DMS53 treated with DMSO at 0.1 percent for 48 hours (cell line): ENCODE data around the gene ABCB8.
A peak's percentile ranks its signal among the peaks of the same experiment; 100 is the strongest.
"Not testable (repeated sequence)": the region's sequence is repeated elsewhere in the genome, so short reads cannot be mapped to it uniquely, and the experiment has no call there.

ENCODE experiments used
- DNase-seq: peaks from one replicate; lab custom pipeline; 2025; ENCODE audit not compliant: unreplicated experiment; lab: John Stamatoyannopoulos, UW

Gene ABCB8

DNA sequence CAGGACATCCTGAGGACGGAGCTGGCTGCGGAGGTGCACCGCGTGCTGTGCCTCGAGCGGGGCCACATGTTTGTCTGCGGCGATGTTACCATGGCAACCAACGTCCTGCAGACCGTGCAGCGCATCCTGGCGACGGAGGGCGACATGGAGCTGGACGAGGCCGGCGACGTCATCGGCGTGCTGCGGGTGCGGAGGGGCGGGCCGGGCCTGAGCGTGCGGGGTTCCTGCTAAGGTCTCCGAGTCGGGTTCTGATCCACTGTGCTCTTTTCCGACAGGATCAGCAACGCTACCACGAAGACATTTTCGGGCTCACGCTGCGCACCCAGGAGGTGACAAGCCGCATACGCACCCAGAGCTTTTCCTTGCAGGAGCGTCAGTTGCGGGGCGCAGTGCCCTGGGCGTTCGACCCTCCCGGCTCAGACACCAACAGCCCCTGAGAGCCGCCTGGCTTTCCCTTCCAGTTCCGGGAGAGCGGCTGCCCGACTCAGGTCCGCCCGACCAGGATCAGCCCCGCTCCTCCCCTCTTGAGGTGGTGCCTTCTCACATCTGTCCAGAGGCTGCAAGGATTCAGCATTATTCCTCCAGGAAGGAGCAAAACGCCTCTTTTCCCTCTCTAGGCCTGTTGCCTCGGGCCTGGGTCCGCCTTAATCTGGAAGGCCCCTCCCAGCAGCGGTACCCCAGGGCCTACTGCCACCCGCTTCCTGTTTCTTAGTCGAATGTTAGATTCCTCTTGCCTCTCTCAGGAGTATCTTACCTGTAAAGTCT, 14.3 kb upstream of the ABCB8 start:
- no peak for DNase-seq

- no peak for DNase-seq
These were observed 13.3 kb upstream of the ABCB8 start for GRCh38 chr7:151014950-151015349.

DNA sequence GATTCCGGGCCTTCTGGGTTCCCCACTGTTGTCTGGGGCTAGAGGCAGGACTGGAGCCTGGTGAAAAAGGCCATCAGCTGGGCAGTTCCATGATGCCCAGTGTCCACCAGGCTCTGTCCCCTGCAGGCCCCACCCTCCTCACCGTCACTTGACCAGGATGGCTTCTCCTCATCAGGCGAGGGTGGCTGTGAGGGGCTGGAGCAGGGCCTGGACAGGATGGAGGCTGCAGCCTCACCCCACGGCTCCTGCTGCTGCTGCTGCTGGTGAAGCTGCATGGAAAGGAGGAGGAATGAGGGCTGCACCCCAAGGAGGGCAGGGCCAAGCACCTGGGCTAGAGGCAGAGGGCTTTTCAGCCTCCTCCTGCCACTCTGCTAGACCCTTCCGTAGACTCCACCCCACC, 12.3 kb upstream of the ABCB8 start:
- no peak for DNase-seq

DNA sequence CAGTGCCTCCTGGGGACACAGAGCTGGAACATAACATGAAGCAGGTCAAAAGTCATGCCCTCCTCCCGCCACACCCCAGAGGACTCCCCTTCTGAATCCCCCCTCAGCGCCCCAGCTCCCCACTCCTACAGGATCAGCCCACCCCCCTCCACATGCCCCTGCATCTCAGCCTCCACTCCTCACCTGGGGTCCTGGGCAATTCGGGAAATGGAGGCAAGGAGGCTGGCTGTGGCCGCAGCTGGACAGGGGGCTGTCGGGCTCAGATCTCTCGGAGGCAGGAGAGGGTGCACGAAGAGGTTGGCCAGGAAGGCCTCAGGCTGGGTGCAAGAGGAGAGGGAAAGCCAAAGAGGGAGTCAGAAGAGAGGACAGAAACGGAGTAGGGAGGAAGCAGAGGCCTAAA, 11.7 kb upstream of the ABCB8 start:
- DNase-seq = no peak

- DNase-seq = no peak
These were observed 11.3 kb upstream of the ABCB8 start for GRCh38 chr7:151016942-151017341.

GRCh38 chr7:151017370-151017952, 10.8 kb upstream of the ABCB8 start:
- DNase-seq = no peak

GRCh38 chr7:151017953-151018420, 10.3 kb upstream of the ABCB8 start:
- peak; percentile 63 for DNase-seq

DNA sequence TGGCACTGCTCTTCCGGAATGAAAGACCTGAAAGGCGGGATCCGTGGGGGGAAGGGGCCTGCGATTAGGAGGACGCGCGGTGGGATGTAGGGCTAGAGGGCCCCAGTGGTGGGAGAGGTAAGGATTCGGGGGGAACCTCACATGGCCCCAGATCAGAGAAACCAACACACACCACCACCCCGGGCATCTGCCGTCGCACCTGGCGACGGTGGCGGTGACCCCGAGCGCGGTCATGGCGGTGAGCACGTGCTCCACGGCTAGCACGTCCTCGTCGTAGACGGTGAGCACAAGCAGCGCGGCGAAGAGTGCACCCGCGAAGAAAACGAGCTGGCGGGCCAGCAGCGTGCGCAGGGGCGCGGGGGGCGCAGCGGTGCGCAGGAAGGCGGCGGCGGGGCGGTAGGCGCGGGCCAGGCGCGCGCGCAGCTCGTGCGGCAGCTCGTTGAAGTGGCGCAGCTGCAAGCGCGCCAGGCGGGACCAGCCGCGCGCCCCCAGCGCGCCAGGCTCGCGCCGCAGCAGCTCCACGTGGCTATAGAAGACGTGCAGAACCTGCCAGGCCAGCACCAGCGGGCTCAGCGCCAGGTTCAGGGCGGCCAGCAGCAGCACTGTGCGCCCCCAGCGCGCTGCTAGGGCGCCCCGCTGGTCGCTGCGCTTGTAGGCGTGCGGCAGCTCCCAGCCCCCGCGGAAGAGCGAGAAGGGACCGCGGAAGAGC, 9.7 kb upstream of the ABCB8 start:
- peak; percentile 44 for DNase-seq

DNA sequence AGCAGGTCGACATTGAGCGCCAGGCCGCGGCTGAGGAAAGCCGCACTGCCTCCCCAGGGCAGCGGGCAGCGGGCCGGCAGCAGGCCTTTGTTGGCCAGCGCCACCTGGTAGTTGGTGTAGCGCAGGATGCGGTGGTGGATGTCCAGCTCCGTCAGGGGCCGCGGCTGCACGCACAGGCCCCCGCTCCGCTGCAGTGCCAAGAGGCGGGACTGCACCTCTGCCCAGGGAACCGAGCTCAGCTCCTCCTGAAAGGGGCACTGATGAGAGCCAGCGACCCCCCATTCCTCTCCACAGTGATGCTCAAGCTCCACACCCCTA, 9.2 kb upstream of the ABCB8 start:
- DNase-seq = no peak

DNA sequence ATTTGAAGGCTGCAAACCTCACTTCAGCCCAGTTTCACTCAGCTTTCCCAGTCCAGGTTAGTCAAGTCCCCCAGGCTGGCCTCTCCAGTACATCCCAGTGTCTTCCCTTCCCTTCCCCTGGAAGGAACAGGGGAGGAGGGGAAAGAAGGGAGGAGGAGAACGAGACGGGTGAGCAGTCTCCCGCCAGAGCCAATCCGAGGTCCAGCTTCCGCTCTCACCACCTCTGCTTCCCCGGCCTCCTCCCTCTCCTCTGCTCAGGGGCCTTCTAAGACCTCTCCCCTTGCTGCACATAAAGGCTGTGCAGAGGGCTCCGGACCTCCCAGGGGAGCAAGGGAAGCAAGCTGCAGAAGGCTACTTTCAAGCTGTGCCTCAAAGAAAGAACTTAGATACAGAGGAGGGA, 8.0 kb upstream of the ABCB8 start:
- DNase-seq = no peak

DNA sequence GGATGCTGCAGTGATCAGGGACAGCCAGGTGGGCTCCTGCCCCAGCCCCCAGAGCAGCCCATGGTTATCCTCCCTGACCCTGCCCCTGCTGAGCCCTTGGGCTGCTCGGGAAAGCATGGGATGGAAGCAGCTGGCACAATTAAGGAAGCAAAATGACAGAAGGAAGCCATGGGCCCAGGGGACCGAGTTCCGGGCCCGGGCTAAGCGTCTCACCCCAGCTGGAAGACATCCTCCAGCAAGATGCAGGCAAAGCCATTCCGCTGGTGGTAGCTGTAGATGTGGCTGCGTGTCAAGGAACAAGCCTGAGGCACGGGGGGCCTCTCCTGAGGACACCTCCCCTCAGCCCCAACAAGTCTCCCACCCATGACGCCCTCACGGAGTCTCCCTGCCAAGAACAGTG, 5.0 kb upstream of the ABCB8 start:
- no peak for DNase-seq

DNA sequence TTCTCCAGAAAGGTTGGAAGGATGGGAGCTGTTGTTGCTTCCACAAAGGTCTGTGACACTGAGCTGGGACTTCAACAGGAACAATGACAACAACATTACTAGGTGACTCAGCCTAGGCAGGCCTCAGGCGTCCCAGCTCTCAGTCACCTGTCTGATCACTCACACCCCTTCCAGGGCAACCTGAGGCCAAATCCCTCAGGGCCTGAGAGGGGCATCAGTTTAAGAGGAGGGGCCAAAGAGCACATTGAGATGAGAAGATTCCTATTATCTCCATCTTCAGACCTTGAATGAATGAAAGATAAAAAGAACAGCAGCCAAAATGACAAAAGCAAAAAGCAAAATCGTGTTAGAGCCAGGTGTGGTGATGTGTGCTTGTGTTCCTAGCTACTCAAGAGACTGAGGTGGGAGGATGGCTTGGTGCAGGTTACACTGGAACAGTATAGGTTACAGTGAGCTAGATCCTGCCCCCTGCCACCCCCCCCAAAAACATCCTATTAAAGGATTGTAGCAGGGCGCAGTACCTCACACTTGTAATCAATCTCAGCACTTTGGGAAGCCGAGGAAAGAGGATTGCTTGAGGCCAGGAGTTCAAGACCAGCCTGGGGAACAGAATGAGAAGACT, 3.7 kb upstream of the ABCB8 start, which contains the start of gene ATG9B:
ATG9B (minus strand) TSS at position 60 of the 622 bp plus-strand sequence. CDS start 71 bp downstream, outside the sequence.
- peak; percentile 47 for DNase-seq

DNA sequence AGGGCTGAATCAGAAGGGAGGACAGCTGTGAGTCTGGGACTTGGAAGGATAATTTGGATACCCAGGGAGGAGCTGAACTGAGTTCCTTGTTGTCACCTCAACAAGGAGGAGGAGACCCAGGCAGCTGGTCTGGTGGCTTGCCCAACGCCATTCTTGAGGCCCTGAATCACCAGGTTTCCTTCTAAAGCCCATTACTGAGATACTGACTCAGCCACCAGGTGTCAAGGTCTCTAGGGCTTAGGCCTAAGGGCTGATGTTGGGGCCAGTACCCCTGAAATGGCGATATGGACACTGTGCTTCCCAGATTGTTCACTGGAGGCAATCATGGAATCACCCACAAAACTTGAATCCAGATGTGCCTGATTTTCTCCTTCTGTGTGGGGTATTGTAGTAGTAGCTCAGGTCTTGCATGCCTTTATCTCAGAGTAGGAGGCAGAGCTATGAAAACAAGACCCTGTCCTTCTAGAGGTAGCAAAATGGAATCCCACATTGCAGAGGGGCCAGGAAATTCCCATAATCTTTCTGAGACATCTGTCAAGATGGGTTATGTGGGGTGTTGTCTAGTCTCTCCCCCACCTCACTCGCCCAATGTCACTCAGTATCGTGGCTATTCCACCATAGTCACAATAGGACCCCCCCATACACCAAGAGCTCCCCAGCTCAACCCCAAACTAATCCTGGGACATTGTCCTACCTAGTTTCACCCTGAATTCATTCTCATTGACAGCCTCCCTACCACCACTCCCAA, 2.2 kb upstream of the ABCB8 start:
- DNase-seq = no peak

GRCh38 chr7:151026771-151027727, 1.2 kb upstream of the ABCB8 start:
- DNase-seq = not testable (repeated sequence)

DNA sequence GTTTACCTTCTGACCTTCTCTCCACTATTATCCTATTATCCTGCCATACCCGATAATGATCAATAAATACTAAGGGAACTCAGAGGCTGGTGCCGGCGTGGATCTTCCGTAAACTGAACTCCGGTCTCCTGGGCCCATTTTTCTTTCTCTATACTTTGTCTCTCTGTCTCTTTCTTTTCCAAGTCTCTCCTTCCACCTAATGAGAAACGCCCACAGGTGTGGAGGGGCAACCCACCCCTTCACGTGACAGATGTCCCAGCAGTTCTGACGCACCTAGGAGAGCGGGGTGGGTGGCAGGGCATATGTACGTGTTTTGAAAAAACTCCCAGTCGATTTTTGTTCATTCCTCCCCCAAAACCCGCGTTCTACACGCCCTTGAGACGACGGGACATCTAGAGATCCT, 521 bp upstream of the ABCB8 start:
- DNase-seq = not testable (repeated sequence)

- no peak for DNase-seq
These were observed 775 bp downstream of the ABCB8 start for GRCh38 chr7:151028948-151029501.

DNA sequence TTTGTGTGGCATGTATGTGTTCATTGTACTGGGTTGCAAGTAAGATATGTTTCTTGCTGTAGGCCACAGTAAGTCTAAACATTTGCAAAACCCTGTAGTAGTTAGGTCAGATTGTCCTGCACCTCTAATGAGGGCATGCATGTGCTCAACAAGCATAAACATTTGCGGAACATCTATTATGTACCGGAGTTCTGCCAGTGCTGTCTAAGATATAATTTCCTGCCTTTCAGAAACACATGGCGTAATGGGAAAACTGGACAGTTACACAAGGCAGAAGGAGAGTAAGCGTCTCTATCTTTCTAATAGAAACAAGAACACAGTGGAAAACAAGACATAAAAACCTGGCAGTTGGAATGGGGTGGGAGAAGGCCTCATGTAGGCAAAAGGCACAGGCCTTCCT, 2.8 kb downstream of the ABCB8 start:
- no peak for DNase-seq

- no peak for DNase-seq
These were observed 5.0 kb downstream of the ABCB8 start for GRCh38 chr7:151032936-151033863.

GRCh38 chr7:151033864-151034249, 5.6 kb downstream of the ABCB8 start:
- DNase-seq = no peak
